DMS153 treated with DMSO at 0.1 percent for 48 hours (cell line): ENCODE measurements around the gene LYPD6B.
A peak's percentile ranks its signal among the peaks of the same experiment; 100 is the strongest.

Experiments used
- DNase-seq: peaks from one replicate; lab custom pipeline; 2025; ENCODE audit not compliant: unreplicated experiment; lab: John Stamatoyannopoulos, UW

The LYPD6B gene

DNA sequence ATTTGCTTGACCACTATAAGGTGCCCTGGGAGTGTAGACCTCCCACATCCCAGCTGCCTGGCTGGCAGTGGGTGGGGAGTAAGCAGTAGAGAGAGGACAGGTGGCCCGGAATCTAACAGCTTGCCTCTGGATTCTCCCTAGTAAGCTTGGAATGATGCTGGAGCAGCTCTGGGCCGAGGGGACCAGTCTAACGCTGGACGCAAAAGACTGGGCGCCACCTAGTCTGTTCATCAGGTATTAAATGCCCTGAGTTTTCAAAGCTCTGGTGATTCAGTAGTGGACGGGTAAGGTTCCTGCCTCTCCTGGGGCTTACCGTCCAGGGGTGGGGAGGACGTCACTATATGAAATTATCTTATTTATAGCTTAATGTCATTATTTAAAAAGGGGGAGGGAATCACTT lies 648 bp upstream of the LYPD6B start:
- peak; percentile 36 for DNase-seq

DNA sequence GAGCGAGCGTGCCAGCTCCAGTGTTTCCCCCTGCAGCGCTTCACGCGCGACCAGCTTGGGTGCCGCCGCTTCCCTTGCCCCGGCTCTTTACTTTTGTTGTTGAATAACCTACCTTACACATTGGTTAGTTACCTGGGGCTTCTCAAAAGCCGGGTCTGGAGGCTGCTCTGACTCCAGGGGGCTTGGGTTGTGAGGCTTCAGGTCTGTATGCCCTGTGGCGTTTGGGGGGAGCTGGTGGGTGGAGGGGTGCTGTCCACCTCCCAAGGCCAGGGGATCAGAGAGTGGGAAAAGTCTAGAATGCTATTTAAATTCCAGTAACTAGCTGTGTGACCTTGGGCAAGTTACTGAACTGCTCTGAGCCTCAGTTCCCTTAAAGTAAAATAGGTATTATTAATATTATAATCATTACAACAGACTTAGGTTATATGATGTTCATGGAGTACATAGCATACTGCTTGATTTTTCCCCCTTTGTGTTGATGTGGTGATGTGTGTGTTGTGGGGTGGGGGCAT lies 770 bp downstream of the LYPD6B start:
- no peak for DNase-seq

DNA sequence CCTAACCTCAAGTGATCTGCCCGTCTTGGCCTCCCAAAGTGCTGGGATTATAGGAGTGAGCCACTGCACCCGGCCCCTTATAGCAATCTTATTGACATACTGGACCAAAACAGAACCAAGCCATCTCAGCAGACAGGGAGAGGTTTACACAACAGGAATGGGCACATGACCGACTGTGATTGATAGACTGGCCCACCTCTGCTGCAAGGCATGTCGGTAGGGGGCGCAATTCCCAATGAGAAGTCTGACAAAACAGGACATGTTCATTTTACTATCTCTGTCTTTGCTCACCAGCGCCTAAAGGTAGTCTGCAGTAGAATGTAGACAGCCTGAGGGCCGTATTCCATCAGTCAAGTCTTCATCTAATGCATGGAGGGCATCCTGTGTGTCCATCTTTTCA lies 2.0 kb downstream of the LYPD6B start:
- peak; percentile 16 for DNase-seq

DNA sequence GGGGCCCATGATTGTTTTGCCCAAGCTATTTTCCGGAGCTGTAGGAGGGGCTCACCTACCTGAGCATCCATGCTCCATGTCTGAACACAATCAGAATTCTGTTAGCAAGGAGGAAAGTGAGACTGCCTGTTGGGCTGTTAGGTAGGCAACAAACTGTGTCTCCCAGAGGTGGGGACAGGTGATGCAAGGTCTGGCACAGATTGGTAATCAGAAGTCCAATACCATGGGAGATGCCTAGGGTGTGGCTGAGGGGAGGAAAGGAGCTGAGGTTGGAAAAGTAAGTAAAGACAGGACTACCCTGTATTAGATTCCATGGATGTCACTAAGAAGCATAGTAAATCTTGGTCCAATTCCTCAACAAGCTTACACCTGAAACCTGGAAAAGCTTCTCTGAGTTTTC lies 3.0 kb downstream of the LYPD6B start:
- no peak for DNase-seq

DNA sequence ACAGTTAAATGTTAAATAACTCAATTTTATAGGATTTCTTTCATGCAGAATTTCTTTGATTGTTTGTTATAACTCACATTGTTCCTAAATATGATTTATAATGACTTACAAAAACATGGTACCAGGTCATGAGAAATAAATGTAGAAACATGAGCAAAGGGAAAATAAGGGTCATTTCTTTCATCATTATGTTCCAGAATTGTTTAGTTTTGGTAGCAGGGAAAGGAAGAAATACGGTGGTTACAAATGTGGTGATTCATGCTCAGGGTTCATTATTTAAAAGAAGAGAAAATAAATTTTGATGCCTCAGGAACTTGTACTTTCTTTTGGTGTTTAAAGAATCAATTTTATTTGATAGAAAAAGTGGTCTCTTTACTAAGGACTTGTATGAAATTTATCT lies 4.4 kb downstream of the LYPD6B start:
- DNase-seq, result no peak

DNA sequence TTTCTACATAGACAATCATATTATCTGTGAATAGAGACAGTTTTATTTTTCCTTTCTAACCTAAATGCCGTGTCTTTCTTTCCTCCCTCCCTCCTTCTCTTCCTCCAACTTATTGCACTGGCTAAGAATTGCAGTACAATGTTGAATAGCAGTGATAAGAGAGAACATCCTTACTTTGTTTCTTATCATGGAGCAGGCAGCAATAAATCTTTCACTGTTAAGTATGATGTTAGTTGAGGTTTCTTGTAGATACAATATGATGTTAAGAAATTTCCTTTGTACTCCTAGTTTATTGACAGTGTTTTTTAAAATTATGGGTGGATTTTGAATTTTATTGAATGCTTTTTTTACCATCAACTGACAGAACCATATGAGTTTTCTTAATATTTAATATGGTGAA lies 6.0 kb downstream of the LYPD6B start:
- DNase-seq, result no peak

DNA sequence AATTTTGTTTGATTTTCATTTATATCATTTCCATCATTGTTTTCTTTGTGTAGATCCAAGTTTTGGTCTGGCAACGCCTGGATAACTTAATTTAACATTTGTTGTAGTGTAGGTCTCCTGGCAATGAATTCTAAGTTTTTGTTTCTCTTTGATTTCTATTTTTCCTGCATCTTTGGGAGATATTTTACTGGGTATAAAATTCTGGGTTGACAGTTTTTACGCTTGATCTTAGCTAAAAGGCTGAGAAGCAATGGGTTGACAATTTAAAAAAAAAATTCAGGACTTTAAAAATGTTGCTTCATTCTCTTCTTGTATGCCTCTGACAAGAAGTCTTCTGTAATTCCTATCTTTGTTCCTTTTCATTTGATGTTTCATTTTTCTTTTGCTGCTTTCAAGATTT lies 8.6 kb downstream of the LYPD6B start:
- DNase-seq, result no peak

DNA sequence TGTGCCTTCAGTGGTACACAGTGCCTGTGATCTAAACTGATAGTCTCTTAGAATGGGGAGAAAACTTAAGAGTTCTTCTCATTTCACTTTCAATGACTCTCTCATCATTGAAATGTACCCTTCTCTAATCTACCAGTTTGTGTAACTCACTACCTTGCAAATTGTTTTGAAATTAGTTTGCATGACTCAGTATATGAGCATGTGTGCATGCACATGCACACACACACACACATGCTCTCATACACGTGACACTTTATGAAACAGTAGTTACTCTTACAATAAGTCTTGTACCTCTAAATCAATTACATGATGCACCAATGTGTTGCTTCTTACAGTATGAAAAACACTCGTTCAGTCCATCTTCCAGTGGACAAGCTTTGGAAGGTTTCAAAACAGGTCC lies 10.6 kb downstream of the LYPD6B start:
- DNase-seq, result no peak

DNA sequence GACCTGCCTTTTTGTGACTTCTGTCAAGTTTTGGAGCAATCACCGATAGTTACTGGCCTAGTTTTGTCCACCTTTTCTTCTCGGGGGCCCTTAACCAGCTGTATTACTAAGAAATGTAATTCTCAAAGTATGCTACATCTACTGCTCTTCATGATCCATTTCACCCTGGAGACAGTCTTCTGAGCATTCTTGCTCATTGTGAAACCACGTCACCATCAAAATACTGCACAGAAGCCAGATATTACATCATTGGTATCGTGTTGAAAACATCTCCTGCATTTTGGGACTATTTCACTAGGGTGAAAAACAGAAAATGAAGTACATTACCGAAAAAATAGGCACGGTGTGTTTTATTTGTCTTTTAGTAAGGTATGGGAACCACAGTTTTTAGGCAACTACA lies 11.7 kb downstream of the LYPD6B start:
- DNase-seq, result no peak

DNA sequence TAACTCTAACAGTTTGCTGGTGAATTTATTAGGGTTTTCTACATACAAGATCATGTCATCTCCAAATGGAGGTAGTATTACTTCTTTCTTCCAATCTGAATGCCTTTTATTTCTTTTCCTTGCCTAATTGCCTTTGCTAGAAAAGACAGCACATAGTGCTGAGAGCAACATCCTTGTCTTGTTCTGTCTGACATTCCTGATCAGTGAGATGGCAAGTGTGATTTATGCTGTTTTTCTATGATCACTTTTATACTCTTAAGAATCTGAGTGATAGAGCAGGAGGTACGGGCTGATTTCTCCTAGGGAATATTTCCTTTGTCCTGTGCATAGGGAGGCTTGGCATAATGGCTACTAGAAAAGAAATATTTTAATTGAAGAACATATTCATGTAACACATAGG lies 17.3 kb downstream of the LYPD6B start:
- DNase-seq, result no peak

DNA sequence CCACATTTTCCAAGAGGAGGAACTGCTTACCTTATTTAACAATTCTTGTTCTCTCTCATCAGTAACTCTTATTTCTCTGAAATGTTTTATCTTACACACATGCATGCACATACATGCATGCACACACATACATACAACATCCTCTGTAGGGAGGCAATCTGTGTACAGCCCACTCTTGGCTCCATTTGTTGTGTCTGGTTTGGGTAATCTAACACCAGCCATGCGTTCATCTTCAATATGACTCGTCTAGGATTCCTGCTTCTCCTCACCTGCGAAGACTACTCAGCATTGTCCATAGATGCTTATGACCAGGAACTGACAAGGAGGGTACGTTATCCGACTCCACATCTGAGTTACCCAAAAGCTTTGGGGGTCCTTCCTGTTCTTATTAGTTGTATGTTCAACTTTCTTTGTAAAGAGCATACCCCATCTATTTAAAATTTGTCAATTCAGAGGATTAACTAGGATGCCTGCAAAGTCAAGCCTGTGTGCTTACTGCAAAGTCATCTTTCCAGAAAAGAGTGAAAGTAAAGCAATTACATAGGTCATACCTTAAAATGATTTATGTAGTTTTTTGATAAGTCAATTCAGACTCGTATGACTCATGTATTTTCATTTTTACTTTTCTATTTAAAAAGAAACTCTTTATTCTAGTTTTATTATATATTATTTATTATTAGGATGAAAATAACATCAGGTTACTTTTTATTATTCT lies 18.2 kb downstream of the LYPD6B start:
- no peak for DNase-seq

DNA sequence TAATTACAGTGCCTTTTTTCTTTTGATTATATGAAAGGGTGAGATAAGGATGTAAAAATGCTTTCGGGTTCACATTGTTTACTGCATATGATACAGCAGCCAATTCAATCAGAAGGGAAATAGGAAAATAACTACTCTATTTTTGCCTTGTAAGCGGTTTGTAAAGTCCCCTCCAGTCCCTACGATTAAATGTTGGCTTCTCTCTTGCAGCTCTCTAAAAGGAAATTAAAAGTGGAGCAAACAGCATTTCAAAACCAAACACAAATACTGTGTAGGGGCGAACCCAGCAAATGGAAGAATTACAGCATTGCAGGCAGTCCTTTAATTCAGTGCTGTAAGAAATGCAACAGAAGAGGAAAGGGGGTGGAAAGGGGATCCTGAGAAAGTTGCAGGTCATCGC lies 18.9 kb downstream of the LYPD6B start:
- DNase-seq, result no peak

DNA sequence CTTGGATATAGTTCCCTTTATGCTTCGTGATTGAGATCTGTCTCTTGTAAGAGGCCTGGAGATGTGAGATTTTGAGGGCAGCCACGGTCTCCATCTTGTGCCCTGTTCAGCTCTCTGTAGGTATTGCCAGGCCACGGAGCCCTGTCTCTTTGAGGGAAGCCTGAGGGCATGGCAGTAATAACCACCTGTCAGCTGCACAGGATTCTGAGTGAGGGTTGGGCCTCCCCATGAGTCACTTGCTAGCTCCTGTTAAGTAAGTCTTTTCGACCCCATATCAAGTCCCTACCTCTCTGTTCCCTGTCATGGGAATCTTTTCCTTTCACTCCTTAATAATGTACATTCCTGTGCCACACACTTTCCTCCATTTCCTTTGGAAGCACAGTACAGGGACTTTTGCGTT lies 20.4 kb downstream of the LYPD6B start:
- no peak for DNase-seq

DNA sequence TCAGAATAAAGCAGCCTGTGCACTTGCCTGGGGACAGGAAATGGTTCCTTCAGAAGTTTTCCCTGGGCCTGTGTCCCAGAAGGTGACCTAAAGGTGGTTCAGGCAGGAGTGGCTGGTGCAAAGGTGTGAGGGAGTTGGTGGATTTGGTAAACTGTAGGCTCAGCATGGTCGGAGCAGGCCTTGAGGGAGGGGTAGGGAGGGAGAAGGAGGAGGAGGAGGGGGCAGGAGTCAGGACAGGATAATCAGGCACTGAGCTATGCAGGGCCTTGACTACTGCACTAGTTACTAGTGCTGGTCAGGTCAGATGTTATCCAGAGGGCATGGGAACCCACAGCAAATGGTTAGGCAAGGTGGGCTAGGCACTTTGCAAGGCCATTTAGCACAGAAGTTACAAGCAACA lies 21.3 kb downstream of the LYPD6B start:
- DNase-seq, result no peak

DNA sequence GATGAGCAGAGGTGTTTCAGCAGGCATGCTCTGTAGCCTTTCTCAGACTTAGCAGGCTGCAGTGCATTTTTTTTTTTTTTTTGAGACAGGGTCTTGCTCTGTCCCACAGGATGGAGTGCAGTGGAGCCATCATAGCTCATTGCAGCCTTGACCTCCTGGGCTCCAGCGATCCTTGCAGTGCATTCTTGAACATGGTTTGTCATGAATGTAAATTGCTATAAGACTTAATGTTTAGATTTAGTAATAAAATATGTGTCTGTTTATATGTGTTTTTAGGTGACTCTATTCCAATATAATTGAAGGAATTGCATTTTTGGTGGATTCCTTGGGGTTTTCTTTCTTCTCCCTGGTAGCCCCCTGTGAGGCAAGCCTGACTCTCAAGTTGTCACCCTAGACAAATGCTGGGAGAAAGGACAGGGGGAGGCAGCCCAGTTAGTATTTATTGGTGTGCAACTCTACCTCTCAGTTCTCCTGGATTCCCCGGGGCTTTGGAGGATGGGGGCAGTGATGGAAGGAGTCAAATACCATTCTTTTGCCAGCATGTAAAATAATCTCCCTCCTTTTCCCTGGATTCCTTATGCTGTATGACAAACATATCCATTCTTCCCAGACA lies 22.7 kb downstream of the LYPD6B start:
- DNase-seq, result no peak

DNA sequence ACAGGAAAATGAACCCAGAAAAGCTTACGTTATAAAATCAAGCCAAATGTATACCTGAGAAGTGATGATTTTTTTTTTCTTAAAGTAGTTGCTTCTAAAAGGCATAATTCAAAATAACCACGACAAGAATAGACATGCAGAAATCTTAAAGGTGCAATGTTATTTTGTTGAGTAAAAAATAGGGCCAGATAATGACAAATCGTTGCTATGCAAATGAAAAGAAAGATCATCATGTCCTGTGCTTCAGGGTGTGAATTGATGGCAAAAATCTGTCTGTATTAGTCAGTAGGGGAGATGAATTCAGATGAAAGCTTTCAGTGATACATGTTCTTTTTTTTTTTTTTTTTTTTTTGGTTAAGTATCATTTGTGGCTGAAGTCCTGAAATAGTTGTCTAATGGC lies 24.0 kb downstream of the LYPD6B start:
- DNase-seq, result no peak

DNA sequence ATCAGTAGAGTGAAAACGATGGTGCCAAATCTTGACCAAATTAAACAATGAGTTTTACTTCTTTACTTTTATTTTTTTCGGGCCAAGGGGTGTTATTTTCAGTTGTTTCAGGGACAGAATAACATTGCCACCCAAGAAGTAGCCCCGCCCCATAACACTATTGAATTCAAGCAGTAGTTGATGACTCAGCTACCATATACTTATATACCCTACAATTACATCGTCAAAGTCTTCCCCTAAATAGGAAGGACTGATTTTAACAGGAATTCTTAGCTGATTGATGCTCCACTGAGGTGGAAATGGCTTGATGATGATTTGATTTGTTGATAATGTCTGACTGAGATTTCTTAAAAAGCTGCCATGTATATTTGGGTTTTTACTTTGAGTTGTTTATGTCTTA lies 24.7 kb downstream of the LYPD6B start:
- DNase-seq, result no peak

DNA sequence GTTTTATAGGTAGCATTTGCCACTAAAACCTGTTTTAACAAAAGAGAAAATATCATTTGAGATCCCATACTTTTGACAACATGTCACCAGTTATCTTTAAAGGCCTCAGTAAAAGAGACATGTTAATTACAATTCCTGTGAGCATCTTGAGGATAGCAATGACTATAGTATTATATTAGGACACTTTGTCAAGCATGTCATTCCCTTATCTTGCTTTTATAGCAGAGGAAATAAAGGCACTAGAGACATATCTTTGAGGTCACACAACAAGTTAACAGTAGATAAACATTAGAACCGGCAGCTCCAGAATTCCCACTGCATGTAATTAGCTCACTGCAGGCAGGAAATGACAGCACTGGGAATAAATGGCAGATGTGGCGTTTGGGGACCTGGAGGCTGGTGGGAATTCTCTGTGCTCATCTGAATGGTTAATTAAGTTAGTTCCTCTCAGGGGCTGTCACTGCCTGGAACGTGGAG lies 25.9 kb downstream of the LYPD6B start:
- peak; percentile 25 for DNase-seq

DNA sequence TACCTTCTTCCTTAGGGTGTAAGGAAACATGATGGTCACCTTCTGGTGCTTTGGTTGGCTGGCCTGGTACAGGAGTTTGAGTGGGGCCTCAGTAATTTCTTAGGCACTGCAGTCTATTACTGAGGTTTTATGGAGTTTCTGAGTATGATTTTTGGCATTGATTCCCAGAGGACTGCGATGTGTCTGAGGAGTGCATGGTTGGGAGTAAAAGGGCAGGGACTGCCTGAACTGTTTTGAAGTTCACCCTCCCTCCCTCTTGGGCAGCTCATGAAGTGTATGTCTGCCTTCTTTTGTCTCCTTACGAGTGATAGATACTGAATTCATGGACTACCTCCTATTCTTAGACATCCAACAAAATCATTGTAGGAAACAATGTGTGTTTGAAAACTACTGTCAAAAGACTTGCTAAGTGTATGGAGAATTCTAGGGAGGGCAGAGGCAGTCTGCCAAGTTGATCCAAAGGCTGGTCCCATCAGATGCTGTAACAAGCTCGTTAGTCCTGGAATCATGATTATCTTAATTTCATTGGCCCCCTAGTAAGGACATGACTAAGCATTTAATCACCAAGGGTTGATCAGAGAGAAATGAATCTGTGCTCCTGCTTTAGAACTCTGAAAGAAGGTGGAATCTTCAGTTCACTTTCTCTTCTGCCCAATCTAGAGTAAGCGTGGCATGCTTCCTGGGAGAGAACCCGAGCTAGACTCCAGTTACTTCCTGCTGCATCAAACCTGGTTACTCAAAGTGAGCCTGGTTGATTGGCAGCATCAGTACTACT lies 26.5 kb downstream of the LYPD6B start:
- no peak for DNase-seq

DNA sequence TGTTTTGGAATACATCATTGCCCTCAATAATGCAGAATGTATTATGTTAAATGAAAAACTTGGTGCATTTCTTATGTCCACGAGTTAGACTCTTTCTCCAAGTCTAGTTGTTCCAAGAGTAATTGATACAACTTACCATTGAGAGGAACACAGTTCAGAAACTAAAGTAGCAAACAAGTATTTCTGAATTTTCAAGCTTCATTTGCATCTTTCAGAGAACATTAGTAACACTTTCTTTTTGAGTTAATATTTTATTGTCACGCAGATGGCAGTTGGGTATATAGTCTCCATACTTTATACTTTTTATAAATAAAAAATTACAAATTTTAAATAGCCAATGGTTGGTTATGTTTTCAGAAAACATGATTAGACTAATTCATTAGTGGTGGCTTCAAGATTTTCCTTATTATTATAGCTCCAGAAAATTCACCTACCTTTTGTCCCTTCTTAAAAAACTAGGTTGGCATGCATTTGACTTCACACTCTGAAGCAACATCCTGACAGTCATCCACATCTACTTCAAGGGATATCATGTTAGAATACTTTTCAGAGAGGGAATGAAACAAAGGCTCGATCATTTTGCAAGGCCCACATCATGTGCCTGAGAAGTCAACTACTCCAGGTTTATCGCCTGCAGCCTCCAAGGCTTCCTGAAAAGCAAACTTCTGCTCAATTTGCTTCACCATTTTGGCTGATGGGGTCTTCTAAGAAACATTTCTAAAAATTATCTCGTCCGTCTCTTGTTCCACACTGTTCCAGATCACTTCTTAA lies 29.9 kb downstream of the LYPD6B start:
- no peak for DNase-seq
